Measurements from ENCODE around the gene AK2.

The AK2 gene

DNA sequence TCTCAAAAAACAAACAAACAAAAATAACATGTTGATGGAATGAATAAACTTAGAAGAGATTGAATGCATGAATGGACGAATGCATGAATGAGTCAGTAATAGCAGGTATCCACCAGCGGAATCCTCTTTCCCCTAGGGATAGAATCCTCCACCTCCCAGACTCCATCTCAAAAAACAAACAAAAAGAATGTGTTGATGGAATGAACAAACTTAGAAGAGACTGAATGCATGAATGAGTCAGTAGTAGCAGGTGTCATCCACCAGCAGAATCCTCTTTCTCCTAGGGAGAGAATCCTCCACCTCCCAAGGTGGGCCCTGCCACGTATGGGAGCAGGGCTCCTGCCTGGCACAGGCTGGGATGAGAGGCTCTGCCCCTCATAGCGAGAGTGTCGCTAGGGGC lies 45.3 kb downstream of the AK2 start:
- no peak for DNase-seq (ENCODE audit: low read depth)
- no peak for TF ChIP-seq CTCF (IDR thresholded peaks at IDR 0.05; ENCODE audit: low read depth, low read length, missing control alignments)
- no peak overlapping the region; the same call in 1 of the 2 replicates for H3K4me3 ChIP-seq (ENCODE audit: low read depth, low read length)

DNA sequence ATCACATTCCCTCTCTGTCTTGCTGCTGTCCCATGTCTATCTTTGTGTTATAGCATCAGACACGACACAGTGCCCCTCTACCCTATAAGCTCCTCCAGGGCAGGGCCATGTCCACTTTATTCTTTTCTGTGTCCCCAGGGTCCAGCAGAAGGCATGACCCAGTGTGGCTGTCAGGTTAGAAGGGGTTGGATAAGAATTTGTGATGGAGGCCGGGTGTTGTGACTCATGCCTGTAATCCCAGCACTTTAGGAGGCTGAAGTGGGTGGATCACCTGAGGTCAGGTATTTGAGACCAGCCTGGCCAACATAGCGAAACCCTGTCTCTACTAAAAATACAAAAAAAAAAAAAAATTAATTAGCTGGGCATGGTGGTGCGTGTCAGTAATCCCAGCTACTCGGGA lies 45.8 kb downstream of the AK2 start:
- no peak overlapping the region for H3K4me3 ChIP-seq (ENCODE audit: low read depth, low read length)
- no peak for DNase-seq (ENCODE audit: low read depth)
- no peak for TF ChIP-seq CTCF (IDR thresholded peaks at IDR 0.05; ENCODE audit: low read depth, low read length, missing control alignments)

DNA sequence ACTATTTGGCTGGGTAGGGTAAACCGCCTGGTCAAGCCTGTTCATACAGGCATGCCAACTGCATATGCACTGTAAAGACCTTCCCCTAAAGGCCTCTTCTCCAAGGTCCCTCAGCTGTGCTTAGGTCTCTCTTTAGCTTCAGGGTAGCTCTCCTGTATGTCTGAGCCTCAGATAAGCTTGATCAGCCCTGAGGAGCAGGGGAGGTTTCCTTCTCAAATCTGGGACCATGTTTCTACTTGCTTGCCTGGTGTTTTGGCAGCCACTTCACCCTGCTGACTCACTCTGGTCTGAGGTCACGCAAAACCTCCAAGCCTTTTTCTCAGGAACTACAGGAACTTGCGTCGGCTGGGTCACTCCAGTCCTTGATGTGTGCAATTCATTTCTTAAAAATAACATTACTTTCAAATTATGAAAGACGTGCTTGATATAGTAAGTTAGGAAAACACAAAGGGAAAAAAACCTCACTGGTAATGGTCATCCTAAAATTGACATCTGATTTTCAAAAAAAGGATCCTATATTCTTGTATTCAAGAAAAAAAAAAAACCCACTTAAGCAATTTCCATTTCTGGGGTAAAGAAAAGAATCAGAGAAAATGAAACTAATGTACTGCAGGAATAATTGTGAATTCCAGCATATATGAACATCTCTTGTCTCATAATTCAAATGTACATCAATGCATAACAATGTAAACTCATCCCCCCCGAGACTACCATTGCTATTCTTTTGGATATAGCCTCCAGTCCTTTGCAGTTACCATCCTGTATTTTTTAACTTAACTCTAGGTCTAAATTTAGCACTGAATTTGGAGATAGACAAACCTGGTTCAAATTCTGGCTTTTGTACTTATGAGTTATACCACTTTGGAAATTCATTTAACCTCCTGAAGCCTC lies 47.3 kb downstream of the AK2 start:
- TF ChIP-seq CTCF (IDR thresholded peaks at IDR 0.05; ENCODE audit: low read depth, low read length, missing control alignments), result no peak
- DNase-seq (ENCODE audit: low read depth), result no peak

DNA sequence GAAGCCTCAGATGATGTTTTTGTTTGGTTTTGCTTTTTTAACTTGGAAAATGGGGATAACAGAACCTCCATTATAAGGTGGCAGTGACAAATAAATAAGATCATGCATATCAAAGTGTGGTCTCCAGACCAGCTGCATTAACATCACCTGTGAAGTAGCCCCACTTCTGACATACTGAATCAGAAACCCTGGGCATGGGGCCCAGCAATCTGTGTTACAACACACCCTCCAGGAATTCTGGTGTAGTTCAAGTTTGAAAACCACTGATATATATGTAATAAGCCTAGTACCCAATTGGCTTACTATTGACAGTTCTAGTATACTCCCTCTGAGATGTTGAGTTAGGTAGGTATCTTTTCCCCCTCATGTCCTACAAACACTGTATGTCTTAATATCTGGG lies 48.0 kb downstream of the AK2 start:
- no peak for TF ChIP-seq CTCF (IDR thresholded peaks at IDR 0.05; ENCODE audit: low read depth, low read length, missing control alignments)
- no peak overlapping the region for H3K4me3 ChIP-seq (ENCODE audit: low read depth, low read length)
- no peak for DNase-seq (ENCODE audit: low read depth)

More for the DNA sequence above, 47.3 kb downstream of the AK2 start:
- H3K4me3 ChIP-seq (ENCODE audit: low read depth, low read length), result no peak overlapping the region

DNA sequence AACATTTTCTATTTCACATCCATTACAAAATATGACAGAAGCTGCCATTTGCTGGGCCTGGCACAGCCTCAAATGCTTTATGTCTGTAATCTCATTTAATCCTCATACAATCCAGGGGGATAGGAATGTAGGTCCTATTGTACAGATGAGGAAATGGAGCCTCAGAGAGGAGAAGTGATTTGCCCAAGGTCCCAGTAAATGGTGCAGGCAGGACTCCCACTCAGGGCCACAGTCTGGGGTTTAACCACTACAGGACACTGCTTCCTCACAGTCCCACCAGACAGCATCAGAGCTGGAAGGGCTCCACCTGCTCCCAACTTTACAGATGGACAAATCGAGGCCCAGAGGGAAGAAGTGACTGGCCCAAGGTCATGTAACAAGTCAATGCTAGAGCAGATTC lies 51.5 kb downstream of the AK2 start:
- no peak for TF ChIP-seq CTCF (IDR thresholded peaks at IDR 0.05; ENCODE audit: low read depth, low read length, missing control alignments)
- no peak overlapping the region for H3K4me3 ChIP-seq (ENCODE audit: low read depth, low read length)

DNA sequence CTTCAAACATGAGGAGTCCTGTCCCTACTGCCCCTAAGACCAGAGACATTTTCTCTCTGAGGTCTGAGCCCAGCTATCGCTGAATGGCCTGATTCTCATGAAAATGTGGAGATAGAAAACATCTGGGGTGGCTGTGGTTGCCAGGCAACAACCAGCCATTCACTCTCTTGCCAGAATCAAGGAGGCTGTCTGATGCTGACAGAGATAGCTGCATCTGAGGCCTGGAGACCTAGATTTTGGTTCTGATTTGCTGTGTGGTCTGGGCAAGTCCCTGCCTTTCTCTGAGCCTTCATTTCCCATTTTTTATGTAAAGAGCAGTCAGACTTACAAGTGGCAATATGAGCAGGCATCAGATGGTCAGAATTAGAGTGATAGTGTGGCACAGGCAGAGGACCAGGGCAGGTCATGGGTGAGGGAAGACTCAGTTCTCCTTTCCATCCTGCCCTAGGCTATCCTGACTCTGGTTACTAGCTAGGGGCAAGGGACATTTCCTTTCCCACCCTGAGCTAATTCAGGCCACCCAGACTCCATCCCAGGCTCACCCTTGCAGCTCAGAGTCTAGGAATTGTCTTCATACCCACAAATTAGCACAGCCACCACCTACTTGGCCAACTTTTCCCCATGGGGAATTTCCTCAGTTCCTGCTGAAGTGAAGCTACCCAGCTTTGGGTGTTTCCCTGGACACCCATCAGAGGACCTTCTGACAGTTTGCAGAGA lies 52.1 kb downstream of the AK2 start:
- H3K4me3 ChIP-seq (ENCODE audit: low read depth, low read length), result no peak overlapping the region

More for the DNA sequence above, 51.5 kb downstream of the AK2 start:
- DNase-seq (ENCODE audit: low read depth), result no peak

More for the DNA sequence above, 52.1 kb downstream of the AK2 start:
- no peak for DNase-seq (ENCODE audit: low read depth)
- TF ChIP-seq CTCF (IDR thresholded peaks at IDR 0.05; ENCODE audit: low read depth, low read length, missing control alignments), result no peak

Data from GM12864 (cell line).